ENCODE data around the gene ATP1B1. TPM values are rescaled to one million over a fixed set of nuclear protein-coding genes. Genes with fewer than 3 reads are reported as not detected.

The ATP1B1 gene
- total and polyA plus RNA-seq, 2 experiments from 2014 or later = 6.9 to 16.1 TPM

- peaks cover 45% of the 10 kb centered on the region for H3K79me2 ChIP-seq (ENCODE audit: insufficient read depth)
Measured at GRCh38 chr1:169108863-169109560, 2.5 kb downstream of the ATP1B1 start.

GRCh38 chr1:169109561-169110134 is 3.2 kb downstream of the ATP1B1 start:
- peak overlapping the region; percentile 26; the same call in 1 of the 2 replicates for H2AFZ ChIP-seq
- no peak overlapping the region for H3K27ac ChIP-seq
- H3K9me2 ChIP-seq (ENCODE audit: insufficient read depth) = no peaks in the 10 kb centered on the region
- peaks cover 50% of the 10 kb centered on the region for H3K4me1 ChIP-seq (ENCODE audit: insufficient read depth)
- TF ChIP-seq EZH2 (IDR thresholded peaks at IDR 0.05; ENCODE audit: insufficient read depth, poor library complexity, severe bottlenecking) = no peak
- TF ChIP-seq EZH2phosphoT487 (IDR thresholded peaks at IDR 0.05; ENCODE audit: insufficient read depth, low read depth) = no peak
- no peaks in the 10 kb centered on the region for H3K9me3 ChIP-seq (ENCODE audit: low read depth)
- H3K4me2 ChIP-seq (ENCODE audit: unreplicated experiment) = no peak overlapping the region
- 82 to 84% methylated on average over 8 of the region's 8 CpGs for WGBS, 2 experiments (ENCODE audit: low coverage in 1 of 2, low lambda C conversion rate in 2 of 2, missing lambda C conversion rate in 2 of 2)
- no peak overlapping the region for H3K9ac ChIP-seq
- peaks cover 3% of the 10 kb centered on the region for H3F3A ChIP-seq (ENCODE audit: insufficient read depth)
- H3K79me2 ChIP-seq (ENCODE audit: insufficient read depth) = peaks cover 45% of the 10 kb centered on the region
- in situ Hi-C loops (cut with MboI) = loop anchor here (25.0 kb wide), 1 partner anchor 672 kb away; no protein-coding TSS in a partner anchor
- 0 out of 2 replicates have a peak, but pooled peaks cover 4% of the 10 kb centered on the region for H3K27me3 ChIP-seq (replicated peaks; ENCODE audit: insufficient read depth)
- no peak for DNase-seq
- no peaks in the 10 kb centered on the region for H4K20me1 ChIP-seq (ENCODE audit: insufficient read depth)
- peaks cover 4% of the 10 kb centered on the region; the same call in 1 of the 2 replicates for H3K36me3 ChIP-seq (ENCODE audit: low read depth)
- no peak overlapping the region for H3K4me3 ChIP-seq

More at GRCh38 chr1:169108863-169109560, 2.5 kb downstream of the ATP1B1 start:
- Histone ChIP-seq H3K36me3 (ENCODE audit: low read depth) (no peaks in the 10 kb centered on the region), H3K9ac (no peak overlapping the region), H3K27me3 (replicated peaks; ENCODE audit: insufficient read depth) (0 out of 2 replicates have a peak, but pooled peaks cover 4% of the 10 kb centered on the region), H3F3A (ENCODE audit: insufficient read depth) (peaks cover 3% of the 10 kb centered on the region), H3K4me3 (no peak overlapping the region), H3K9me3 (ENCODE audit: low read depth) (no peaks in the 10 kb centered on the region), H3K4me2 (ENCODE audit: unreplicated experiment) (no peak overlapping the region), H4K20me1 (ENCODE audit: insufficient read depth) (no peaks in the 10 kb centered on the region), H3K9me2 (ENCODE audit: insufficient read depth) (no peaks in the 10 kb centered on the region), H2AFZ (no peak overlapping the region), H3K27ac (no peak overlapping the region), H3K4me1 (ENCODE audit: insufficient read depth) (peaks cover 46% of the 10 kb centered on the region)
- TF ChIP-seq EZH2 (IDR thresholded peaks at IDR 0.05; ENCODE audit: insufficient read depth, poor library complexity, severe bottlenecking) (no peak), EZH2phosphoT487 (IDR thresholded peaks at IDR 0.05; ENCODE audit: insufficient read depth, low read depth) (no peak)
- WGBS, 2 experiments (ENCODE audit: low coverage in 1 of 2, low lambda C conversion rate in 2 of 2, missing lambda C conversion rate in 2 of 2) = 93 to 97% methylated on average over 10 of the region's 10 CpGs
- in situ Hi-C loops (cut with MboI) = loop anchor here (25.0 kb wide), 1 partner anchor 672 kb away; no protein-coding TSS in a partner anchor
- no peak for DNase-seq

- Histone ChIP-seq H3K79me2 (ENCODE audit: insufficient read depth) (peaks cover 45% of the 10 kb centered on the region), H3F3A (ENCODE audit: insufficient read depth) (peaks cover 3% of the 10 kb centered on the region; the same call in 1 of the 2 replicates), H3K36me3 (ENCODE audit: low read depth) (peaks cover 4% of the 10 kb centered on the region; the same call in 1 of the 2 replicates), H3K4me1 (ENCODE audit: insufficient read depth) (peaks cover 50% of the 10 kb centered on the region), H3K27ac (no peak overlapping the region), H4K20me1 (ENCODE audit: insufficient read depth) (no peaks in the 10 kb centered on the region), H3K9me3 (ENCODE audit: low read depth) (no peaks in the 10 kb centered on the region), H2AFZ (0 out of 2 replicates have a peak overlapping the region, but pooled peaks have one; percentile 26), H3K9ac (no peak overlapping the region), H3K27me3 (replicated peaks; ENCODE audit: insufficient read depth) (0 out of 2 replicates have a peak, but pooled peaks cover 3% of the 10 kb centered on the region), H3K9me2 (ENCODE audit: insufficient read depth) (no peaks in the 10 kb centered on the region), H3K4me2 (ENCODE audit: unreplicated experiment) (no peak overlapping the region), H3K4me3 (no peak overlapping the region)
- in situ Hi-C loops (cut with MboI) = loop anchor here (25.0 kb wide), 1 partner anchor 673 kb away; no protein-coding TSS in a partner anchor
- DNase-seq = no peak
- TF ChIP-seq EZH2 (IDR thresholded peaks at IDR 0.05; ENCODE audit: insufficient read depth, poor library complexity, severe bottlenecking) (no peak), EZH2phosphoT487 (IDR thresholded peaks at IDR 0.05; ENCODE audit: insufficient read depth, low read depth) (no peak)
- 75 to 84% methylated on average over 3 of the region's 3 CpGs for WGBS, 2 experiments (ENCODE audit: low coverage in 1 of 2, low lambda C conversion rate in 2 of 2, missing lambda C conversion rate in 2 of 2)
Measured at GRCh38 chr1:169110236-169110635, 3.7 kb downstream of the ATP1B1 start.

- H2AFZ ChIP-seq = no peak overlapping the region
- peaks cover 4% of the 10 kb centered on the region; the same call in 1 of the 2 replicates for H3K36me3 ChIP-seq (ENCODE audit: low read depth)
- H3K4me3 ChIP-seq = no peak overlapping the region
- H3K9me2 ChIP-seq (ENCODE audit: insufficient read depth) = no peaks in the 10 kb centered on the region
- no peaks in the 10 kb centered on the region for H3K27me3 ChIP-seq (replicated peaks; ENCODE audit: insufficient read depth)
- H4K20me1 ChIP-seq (ENCODE audit: insufficient read depth) = no peaks in the 10 kb centered on the region
- peaks cover 45% of the 10 kb centered on the region for H3K79me2 ChIP-seq (ENCODE audit: insufficient read depth)
- H3F3A ChIP-seq (ENCODE audit: insufficient read depth) = peaks cover 3% of the 10 kb centered on the region; the same call in 1 of the 2 replicates
- H3K4me2 ChIP-seq (ENCODE audit: unreplicated experiment) = no peak overlapping the region
- H3K4me1 ChIP-seq (ENCODE audit: insufficient read depth) = peaks cover 50% of the 10 kb centered on the region
- H3K9ac ChIP-seq = no peak overlapping the region
- H3K27ac ChIP-seq = no peak overlapping the region
- in situ Hi-C loops (cut with MboI) = loop anchor here (25.0 kb wide), 1 partner anchor 674 kb away; no protein-coding TSS in a partner anchor
- no peak for TF ChIP-seq EZH2phosphoT487 (IDR thresholded peaks at IDR 0.05; ENCODE audit: insufficient read depth, low read depth)
- no peak for TF ChIP-seq EZH2 (IDR thresholded peaks at IDR 0.05; ENCODE audit: insufficient read depth, poor library complexity, severe bottlenecking)
- no peaks in the 10 kb centered on the region for H3K9me3 ChIP-seq (ENCODE audit: low read depth)
- DNase-seq = no peak
- WGBS, 2 experiments (ENCODE audit: low coverage in 1 of 2, low lambda C conversion rate in 2 of 2, missing lambda C conversion rate in 2 of 2) = 84 to 87% methylated on average over 7 of the region's 7 CpGs
Measured at GRCh38 chr1:169110689-169111447, 4.4 kb downstream of the ATP1B1 start.

Measured in GM23248 (cell line).